ENCODE data around the gene TAF5.
"Not testable (repeated sequence)": the region's sequence is repeated elsewhere in the genome, so short reads cannot be mapped to it uniquely, and the experiment has no call there.

The TAF5 gene

DNA sequence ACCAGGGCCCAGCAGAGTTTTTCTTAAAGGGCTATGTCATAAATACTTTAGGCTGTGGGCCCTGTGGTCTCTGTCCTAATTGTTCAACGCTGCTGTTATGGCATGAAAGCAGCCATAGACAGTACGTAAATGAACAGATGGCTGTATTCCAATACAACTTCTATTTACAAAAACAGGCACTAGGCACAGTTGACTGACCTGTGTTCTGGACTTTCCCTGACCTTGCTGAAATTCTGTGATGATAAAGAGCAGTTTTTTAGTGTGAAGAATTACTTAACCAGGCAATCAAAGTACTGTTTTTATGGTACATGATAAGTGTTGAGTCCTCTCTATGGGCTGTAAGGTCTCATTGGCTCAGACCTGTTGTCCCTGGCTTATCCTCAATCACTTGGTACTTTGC, 45.8 kb downstream of the TAF5 start:
- DNase-seq (ENCODE audit: low spot score): no peak

- no peak for DNase-seq (ENCODE audit: low spot score)
Observed at GRCh38 chr10:103415581-103415980, 47.8 kb downstream of the TAF5 start.

DNA sequence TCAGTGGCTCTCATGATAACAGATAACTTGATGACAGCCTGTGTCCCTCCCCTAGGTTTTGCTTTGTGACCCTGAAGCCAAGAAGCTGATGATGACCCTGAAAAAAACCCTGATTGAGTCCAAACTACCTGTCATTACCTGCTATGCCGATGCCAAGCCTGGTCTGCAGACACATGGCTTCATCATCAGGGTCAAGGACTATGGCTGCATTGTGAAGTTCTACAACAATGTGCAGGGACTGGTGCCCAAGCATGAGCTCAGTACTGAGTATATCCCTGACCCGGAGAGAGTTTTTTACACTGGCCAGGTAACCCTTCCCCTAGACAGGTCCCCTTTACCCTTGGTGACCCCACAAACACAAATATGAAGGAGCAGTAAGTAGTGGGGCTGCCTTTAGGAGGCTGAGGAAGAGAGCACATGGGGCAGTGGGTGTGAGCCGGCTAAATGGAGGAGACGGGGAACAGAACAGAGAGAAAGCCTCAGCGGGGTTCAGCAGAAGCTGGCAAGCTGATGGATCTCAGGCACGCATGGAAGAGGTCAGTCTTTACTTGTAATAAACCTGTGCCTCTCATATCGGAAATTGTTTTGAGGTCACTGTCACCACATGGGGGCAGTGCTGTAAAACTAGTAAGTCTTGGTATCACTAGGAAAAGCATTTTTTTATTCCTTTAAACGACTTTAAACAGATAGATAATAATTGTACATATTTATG, 48.8 kb downstream of the TAF5 start:
- no peak for DNase-seq (ENCODE audit: low spot score)

DNA sequence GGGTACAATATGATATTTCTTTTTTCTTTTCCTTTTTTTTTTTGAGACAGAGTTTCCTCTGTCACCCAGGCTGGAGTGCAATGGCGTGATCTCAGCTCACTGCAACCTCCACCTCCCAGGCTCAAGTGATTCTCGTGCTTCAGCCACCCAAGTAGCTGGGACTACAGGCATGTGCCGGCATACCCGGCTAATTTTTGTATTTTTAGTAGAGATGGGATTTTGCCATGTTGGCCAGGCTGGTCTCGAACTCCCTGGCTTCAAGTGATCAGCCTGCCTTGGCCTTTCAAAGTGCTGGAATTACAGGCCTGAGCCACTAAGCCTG, 49.3 kb downstream of the TAF5 start:
- not testable (repeated sequence) for DNase-seq (ENCODE audit: low spot score)

DNA sequence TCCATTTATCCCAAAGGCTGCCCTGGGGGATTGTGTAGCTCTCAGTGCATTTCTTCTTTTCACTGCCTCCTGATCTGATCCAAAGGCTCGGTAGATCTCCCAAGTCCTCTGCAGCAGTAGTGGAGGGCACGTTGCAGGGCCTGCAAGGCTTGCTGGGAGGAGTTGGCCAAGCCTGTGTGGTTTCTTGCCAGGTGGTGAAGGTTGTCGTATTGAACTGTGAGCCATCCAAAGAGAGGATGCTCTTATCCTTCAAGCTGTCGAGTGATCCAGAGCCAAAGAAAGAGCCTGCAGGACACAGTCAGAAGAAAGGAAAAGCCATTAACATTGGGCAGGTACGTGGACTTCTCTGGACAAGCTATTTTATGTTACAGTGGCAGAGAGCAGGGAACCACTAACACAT, 49.8 kb downstream of the TAF5 start:
- no peak for DNase-seq (ENCODE audit: low spot score)

- no peak for DNase-seq (ENCODE audit: low spot score)
Observed at GRCh38 chr10:103419101-103419500, 51.3 kb downstream of the TAF5 start.

DNA sequence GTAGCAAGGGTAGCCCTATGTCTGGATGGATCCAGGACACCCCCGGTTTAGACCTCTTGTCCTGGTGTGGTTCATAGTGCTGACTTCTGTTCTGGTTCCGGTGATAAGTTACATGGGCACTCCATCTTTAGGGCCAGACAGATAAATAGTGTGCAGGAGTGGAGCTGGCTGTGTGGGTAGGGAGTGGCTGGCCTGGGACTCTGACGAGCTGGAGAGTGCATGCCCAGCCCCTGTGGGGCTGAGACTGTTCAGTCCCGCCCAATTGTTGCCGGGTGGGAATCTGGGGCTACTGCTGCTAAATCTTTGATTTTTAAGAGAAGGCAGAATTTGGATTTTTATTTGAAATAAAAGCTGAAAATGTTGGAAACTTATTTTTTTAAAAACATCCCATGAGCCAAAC, 56.0 kb downstream of the TAF5 start:
- no peak for DNase-seq (ENCODE audit: low spot score)

DNA sequence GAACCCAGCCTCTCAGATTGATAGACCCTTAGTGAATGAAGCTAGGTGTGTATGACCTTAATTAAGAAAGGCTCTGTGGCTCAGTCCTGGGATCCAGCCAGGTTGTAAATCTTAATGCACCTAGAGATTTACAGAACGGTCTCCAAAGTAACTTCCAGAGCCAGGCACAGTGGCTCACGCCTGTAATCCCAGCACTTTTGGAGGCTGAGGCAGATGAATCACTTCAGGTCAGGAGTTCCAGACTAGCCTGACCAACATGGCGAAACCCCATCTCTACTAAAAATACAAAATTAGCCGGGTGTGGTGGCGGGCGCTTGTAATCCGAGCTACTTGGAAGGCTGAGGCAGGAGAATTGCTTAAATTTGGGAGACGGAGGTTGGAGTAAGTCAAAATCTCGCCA, 60.1 kb downstream of the TAF5 start:
- DNase-seq (ENCODE audit: low spot score): no peak

- DNase-seq (ENCODE audit: low spot score): no peak
Observed at GRCh38 chr10:103428989-103429643, 61.3 kb downstream of the TAF5 start.

DNA sequence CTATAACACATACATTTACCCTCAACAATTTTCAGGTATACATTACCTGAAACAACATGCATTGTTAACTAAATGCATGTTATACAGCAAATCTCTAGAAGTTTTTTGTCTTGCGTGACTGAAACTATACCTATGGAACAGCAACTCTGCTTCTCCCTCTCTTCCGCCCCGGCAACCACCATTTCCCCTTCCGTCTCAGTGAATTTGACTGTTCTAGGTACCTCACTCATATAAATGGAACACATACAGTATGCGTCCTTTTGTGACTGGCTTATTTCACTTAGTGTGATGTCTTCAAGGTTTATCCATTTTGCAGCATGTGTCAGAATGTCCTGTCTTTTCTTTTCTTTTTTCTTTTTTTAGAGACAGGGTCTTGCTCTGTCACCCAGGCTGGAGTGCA, 61.9 kb downstream of the TAF5 start:
- no peak for DNase-seq (ENCODE audit: low spot score)

DNA sequence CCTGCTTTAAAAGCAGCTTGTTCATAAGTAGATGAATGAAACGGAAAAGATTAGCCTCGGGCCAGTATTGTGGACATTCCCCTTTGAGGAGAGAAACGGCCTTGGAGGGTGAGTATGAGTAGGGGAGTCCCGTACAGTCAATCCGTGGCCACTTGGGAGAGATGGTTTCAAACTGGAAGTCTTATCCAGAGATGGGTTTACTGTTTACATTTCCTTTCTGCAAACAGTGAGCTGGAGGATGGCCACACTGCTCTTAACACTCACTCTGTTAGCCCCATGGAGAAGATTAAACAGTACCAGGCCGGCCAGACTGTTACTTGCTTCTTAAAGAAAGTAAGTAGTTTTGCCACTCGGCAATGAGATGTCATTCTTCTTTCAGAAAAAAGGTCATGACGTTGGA, 64.1 kb downstream of the TAF5 start:
- DNase-seq (ENCODE audit: low spot score): no peak

DNA sequence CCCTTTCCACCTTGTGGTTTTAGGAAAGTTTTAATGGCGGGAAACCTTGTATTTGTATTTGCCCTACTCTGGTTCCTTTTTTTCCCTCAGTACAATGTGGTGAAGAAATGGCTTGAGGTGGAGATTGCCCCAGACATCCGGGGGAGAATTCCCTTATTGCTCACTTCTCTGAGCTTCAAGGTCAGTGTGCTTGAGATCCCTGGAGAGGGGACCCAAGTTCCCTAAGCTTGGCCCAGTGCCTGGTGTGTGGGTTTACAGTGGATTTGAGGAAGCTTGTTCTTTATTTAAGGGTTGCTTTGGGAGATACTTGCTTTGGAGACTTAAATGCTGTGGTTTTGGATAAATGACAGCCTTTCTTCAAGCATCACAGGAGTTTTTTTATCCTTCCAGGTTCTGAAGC, 66.1 kb downstream of the TAF5 start:
- no peak for DNase-seq (ENCODE audit: low spot score)

Data from COLO829 (cell line).